ENCODE data around the gene SPDYE4. TPM values are rescaled to one million over a fixed set of nuclear protein-coding genes. Genes with fewer than 3 reads are reported as not detected.

SPDYE4 gene
- total RNA-seq, 1 experiment from 2014 or later, result not detected

DNA sequence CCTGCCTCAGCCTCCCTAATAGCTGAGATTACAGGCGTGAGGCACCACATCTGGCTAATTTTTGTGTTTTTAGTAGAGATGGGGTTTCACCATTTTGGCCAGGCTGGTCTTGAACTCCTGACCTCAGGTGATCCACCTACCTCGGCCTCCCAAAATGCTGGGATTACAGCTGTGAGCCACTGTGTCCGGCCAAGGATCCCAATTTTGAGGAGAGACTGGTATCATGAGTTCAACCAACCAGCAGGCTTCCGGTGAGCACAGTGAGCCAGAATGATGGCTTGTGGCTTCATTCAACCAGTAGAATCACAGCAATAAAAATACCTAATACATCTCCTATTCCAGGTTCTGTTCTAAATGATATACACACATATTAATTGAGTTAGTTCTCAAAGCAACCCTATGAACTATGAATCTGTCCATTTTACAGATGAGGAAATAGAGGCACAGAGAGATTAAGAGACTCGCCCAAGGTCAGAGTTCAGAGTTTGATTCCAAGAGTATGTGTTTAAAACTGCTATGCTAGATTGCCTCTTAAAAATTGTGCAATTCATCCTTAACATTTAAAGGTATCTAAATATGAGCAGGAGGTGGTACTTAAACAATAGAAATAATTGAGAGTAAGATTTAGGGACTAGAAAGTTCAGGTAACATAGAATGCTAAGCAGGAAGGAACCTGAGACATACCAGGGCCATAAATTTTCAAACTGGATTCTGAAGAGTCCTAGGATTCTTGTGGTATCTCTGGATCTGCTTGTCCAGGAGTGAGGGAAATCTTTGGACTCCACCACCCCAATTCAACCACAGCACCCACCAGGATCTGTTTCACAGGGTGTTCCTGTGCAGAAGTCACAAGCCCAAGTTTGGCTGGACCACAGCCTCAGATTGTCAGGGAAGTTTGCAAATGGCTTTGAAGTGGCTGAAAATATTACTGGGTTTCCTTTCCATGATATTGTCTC is 38.8 kb downstream of the SPDYE4 start:
- no peak for TF ChIP-seq TCF7L2 (IDR thresholded peaks at IDR 0.05; ENCODE audit: low read depth, low read length)
- TF ChIP-seq, protein P1, sequence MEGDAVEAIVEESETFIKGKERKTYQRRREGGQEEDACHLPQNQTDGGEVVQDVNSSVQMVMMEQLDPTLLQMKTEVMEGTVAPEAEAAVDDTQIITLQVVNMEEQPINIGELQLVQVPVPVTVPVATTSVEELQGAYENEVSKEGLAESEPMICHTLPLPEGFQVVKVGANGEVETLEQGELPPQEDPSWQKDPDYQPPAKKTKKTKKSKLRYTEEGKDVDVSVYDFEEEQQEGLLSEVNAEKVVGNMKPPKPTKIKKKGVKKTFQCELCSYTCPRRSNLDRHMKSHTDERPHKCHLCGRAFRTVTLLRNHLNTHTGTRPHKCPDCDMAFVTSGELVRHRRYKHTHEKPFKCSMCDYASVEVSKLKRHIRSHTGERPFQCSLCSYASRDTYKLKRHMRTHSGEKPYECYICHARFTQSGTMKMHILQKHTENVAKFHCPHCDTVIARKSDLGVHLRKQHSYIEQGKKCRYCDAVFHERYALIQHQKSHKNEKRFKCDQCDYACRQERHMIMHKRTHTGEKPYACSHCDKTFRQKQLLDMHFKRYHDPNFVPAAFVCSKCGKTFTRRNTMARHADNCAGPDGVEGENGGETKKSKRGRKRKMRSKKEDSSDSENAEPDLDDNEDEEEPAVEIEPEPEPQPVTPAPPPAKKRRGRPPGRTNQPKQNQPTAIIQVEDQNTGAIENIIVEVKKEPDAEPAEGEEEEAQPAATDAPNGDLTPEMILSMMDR (IDR thresholded peaks at IDR 0.05), result no peak
- no peak for TF ChIP-seq SIN3A (IDR thresholded peaks at IDR 0.05; ENCODE audit: borderline replicate concordance, insufficient read depth, low read depth, low read length)
- TF ChIP-seq POLR2AphosphoS5 (IDR thresholded peaks at IDR 0.05; ENCODE audit: low read depth, low read length), result no peak
- TF ChIP-seq, protein P2, sequence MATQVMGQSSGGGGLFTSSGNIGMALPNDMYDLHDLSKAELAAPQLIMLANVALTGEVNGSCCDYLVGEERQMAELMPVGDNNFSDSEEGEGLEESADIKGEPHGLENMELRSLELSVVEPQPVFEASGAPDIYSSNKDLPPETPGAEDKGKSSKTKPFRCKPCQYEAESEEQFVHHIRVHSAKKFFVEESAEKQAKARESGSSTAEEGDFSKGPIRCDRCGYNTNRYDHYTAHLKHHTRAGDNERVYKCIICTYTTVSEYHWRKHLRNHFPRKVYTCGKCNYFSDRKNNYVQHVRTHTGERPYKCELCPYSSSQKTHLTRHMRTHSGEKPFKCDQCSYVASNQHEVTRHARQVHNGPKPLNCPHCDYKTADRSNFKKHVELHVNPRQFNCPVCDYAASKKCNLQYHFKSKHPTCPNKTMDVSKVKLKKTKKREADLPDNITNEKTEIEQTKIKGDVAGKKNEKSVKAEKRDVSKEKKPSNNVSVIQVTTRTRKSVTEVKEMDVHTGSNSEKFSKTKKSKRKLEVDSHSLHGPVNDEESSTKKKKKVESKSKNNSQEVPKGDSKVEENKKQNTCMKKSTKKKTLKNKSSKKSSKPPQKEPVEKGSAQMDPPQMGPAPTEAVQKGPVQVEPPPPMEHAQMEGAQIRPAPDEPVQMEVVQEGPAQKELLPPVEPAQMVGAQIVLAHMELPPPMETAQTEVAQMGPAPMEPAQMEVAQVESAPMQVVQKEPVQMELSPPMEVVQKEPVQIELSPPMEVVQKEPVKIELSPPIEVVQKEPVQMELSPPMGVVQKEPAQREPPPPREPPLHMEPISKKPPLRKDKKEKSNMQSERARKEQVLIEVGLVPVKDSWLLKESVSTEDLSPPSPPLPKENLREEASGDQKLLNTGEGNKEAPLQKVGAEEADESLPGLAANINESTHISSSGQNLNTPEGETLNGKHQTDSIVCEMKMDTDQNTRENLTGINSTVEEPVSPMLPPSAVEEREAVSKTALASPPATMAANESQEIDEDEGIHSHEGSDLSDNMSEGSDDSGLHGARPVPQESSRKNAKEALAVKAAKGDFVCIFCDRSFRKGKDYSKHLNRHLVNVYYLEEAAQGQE (IDR thresholded peaks at IDR 0.05; ENCODE audit: insufficient read depth in 1 of 2, low read depth in 2 of 2, low read length in 1 of 2), result no peak
- no peak for ATAC-seq
- no peaks in the 10 kb centered on the region for H3K4me1 ChIP-seq (ENCODE audit: control insufficient read depth, insufficient read depth, low read length)
- intact Hi-C loops (cut with micrococcal nuclease; ENCODE audit: unreplicated experiment), result no loop called here
- no peak overlapping the region for H3K27ac ChIP-seq (ENCODE audit: low read length)
- ChIA-PET POLR2A (no interaction called here), CTCF (interaction anchor here (0.7 kb wide), 1 partner anchor 954 kb away, joined by 8 read pairs; no protein-coding TSS in a partner anchor)
- H3K9me3 ChIP-seq (ENCODE audit: control insufficient read depth, insufficient read depth, low read depth, low read length), result no peaks in the 10 kb centered on the region
- H3K4me3 ChIP-seq (ENCODE audit: low read depth in 2 of 2, low read length in 2 of 2), result no peak overlapping the region
- no peaks in the 10 kb centered on the region for H3K36me3 ChIP-seq (ENCODE audit: control insufficient read depth, insufficient read depth, low read length)
- no peak for DNase-seq (ENCODE audit: low read depth, low spot score)
- H3K27me3 ChIP-seq (ENCODE audit: control insufficient read depth, insufficient read depth, low read length), result no peaks in the 10 kb centered on the region
- in situ Hi-C loops (cut with HindIII; ENCODE audit: low pct_unique_long_range_greater_than_20kb, low sequenced_read_pairs), result no loop called here
- BruUV-seq (replicated peaks), result no TSS peak

DNA sequence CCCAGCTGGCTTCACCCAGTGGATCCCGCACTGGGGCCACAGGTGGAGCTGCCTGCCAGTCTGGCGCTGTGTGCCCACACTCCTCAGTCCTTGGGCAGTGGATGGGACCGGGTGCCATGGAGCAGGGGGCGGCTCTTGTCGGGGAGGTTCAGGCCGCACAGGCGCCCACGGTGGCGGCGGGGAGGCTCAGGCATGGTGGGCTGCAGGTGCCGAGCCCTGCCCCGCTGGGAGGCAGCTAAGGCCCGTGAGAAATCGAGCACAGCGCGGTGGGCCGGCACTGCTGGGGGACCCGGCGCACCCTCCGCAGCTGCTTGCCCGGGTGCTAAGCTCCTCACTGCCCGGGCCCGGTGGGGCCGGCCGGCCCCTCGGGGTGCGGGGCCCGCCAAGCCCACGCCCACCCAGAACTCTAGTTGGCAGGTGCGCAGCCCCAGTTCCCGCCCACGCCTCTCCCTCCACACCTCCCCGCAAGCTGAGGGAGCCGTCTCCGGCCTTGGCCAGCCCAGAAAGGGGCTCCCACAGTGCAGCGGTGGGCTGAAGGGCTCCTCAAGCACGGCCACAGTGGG is 40.3 kb downstream of the SPDYE4 start:
- no peak for ATAC-seq
- in situ Hi-C loops (cut with HindIII; ENCODE audit: low pct_unique_long_range_greater_than_20kb, low sequenced_read_pairs) (no loop called here), intact Hi-C loops (cut with micrococcal nuclease; ENCODE audit: unreplicated experiment) (no loop called here)
- Histone ChIP-seq H3K36me3 (ENCODE audit: control insufficient read depth, insufficient read depth, low read length) (no peaks in the 10 kb centered on the region), H3K4me1 (ENCODE audit: control insufficient read depth, insufficient read depth, low read length) (no peaks in the 10 kb centered on the region), H3K4me3 (ENCODE audit: low read depth in 2 of 2, low read length in 2 of 2) (no peak overlapping the region), H3K9me3 (ENCODE audit: control insufficient read depth, insufficient read depth, low read depth, low read length) (no peaks in the 10 kb centered on the region), H3K27me3 (ENCODE audit: control insufficient read depth, insufficient read depth, low read length) (no peaks in the 10 kb centered on the region), H3K27ac (ENCODE audit: low read length) (no peak overlapping the region)
- CTCF ChIA-PET, result interaction anchor here (0.6 kb wide), 1 partner anchor 56 kb away, joined by 3 read pairs; no protein-coding TSS in a partner anchor
- BruUV-seq (replicated peaks), result no TSS peak
- no peak for DNase-seq (ENCODE audit: low read depth, low spot score)
- POLR2A ChIA-PET, result no interaction called here
- TF ChIP-seq POLR2AphosphoS5 (IDR thresholded peaks at IDR 0.05; ENCODE audit: low read depth, low read length) (no peak), TCF7L2 (IDR thresholded peaks at IDR 0.05; ENCODE audit: low read depth, low read length) (no peak), SIN3A (IDR thresholded peaks at IDR 0.05; ENCODE audit: borderline replicate concordance, insufficient read depth, low read depth, low read length) (no peak)
- TF ChIP-seq, protein P2 (IDR thresholded peaks at IDR 0.05; ENCODE audit: insufficient read depth in 1 of 2, low read depth in 2 of 2, low read length in 1 of 2), result no peak
- TF ChIP-seq, protein P1 (IDR thresholded peaks at IDR 0.05), result no peak
